Mucosa of descending colon (tissue), 3 donors: ENCODE data around the gene RNF111. TPM values are rescaled to one million over a fixed set of nuclear protein-coding genes. Genes with fewer than 3 reads are reported as not detected.

Experiments used
- ATAC-seq: fragments of 200-7000 bp; cut with Tn5 transposase; one replicate; pipeline ENCODE4 v1.9.1; 2020; ENCODE audit warnings: mild to moderate bottlenecking, moderate library complexity
- DNase-seq, 3 donors: peaks; one replicate each; pipeline ENCODE4 v3.0.0-alpha.2; 2020
- H3K36me3 ChIP-seq: fragments of 200-600 bp; one replicate; pipeline ENCODE4 v1.8.0; 2021; ENCODE audit warnings: low read depth, mild to moderate bottlenecking
- H3K4me1 ChIP-seq: fragments of 200-600 bp; one replicate; pipeline ENCODE4 v1.8.0; 2021; ENCODE audit warnings: low read depth, mild to moderate bottlenecking
- H3K4me3 ChIP-seq: fragments of 200-600 bp; one replicate; pipeline ENCODE4 v1.8.0; 2021; ENCODE audit warnings: mild to moderate bottlenecking
- H3K9me3 ChIP-seq: fragments of 200-600 bp; one replicate; pipeline ENCODE4 v1.8.0; 2021; ENCODE audit warnings: mild to moderate bottlenecking
- intact Hi-C, 2 donors: fragments of 100-400 bp; cut with DNase I in 1 of 2; cut with micrococcal nuclease in 1 of 2; formaldehyde crosslinking; loops; one replicate each; pipeline versions ENCODE4 v1.11.0 to v1.11.1; 2022; cut with DNase I, micrococcal nuclease
- total RNA-seq, 3 donors: library from RNA; stranded (reverse); fragmentation: NEBNext Ultra II Directional in 2 of 3; extraction: Animal tissue kit (Norgen Biotek cat#: 25700) in 2 of 3; gene quantifications; one replicate each; pipeline versions ENCODE4 v1.2.1 to v1.2.4, GENCODE V29; 2021 to 2023
- TF ChIP-seq, protein P1 (sequence below): fragments of 200-600 bp; IDR thresholded peaks from one replicate; pipeline ENCODE4 v1.8.0; 2022; ENCODE audit warnings: antibody characterized with exemption, mild to moderate bottlenecking
- donor health status: DM: no; HTN: no; CAD: no; lungs with moderate emphysema.
- donor health status: DM: no; HTN: no; CAD: no.
- donor health status: DM: no; HTN: yes; CAD: no.

The RNF111 gene
- total RNA-seq, 3 donors from 2014 or later = 25.7 to 39.6 (median 37.8) TPM

GRCh38 chr15:59096429-59096828 is 109.0 kb downstream of the RNF111 start:
- no peak overlapping the region for H3K4me3 ChIP-seq
- no peaks in the 10 kb centered on the region for H3K9me3 ChIP-seq
- no peak for ATAC-seq
- intact Hi-C loops = no loop called here
- H3K36me3 ChIP-seq = no peaks in the 10 kb centered on the region
- TF ChIP-seq, protein P1, sequence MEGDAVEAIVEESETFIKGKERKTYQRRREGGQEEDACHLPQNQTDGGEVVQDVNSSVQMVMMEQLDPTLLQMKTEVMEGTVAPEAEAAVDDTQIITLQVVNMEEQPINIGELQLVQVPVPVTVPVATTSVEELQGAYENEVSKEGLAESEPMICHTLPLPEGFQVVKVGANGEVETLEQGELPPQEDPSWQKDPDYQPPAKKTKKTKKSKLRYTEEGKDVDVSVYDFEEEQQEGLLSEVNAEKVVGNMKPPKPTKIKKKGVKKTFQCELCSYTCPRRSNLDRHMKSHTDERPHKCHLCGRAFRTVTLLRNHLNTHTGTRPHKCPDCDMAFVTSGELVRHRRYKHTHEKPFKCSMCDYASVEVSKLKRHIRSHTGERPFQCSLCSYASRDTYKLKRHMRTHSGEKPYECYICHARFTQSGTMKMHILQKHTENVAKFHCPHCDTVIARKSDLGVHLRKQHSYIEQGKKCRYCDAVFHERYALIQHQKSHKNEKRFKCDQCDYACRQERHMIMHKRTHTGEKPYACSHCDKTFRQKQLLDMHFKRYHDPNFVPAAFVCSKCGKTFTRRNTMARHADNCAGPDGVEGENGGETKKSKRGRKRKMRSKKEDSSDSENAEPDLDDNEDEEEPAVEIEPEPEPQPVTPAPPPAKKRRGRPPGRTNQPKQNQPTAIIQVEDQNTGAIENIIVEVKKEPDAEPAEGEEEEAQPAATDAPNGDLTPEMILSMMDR = no peak
- H3K4me1 ChIP-seq = no peaks in the 10 kb centered on the region
- no peak for DNase-seq

GRCh38 chr15:59099162-59099685 is 111.8 kb downstream of the RNF111 start:
- H3K4me1 ChIP-seq = no peaks in the 10 kb centered on the region
- no peaks in the 10 kb centered on the region for H3K36me3 ChIP-seq
- H3K9me3 ChIP-seq = no peaks in the 10 kb centered on the region
- DNase-seq (no peak), ATAC-seq (no peak)
- H3K4me3 ChIP-seq = no peak overlapping the region
- TF ChIP-seq, protein P1 = no peak
- intact Hi-C loops = no loop called here

- ATAC-seq = peak; percentile 25
- no peaks in the 10 kb centered on the region for H3K9me3 ChIP-seq
- intact Hi-C loops = no loop called here
Observed at GRCh38 chr15:59104602-59104911, 117.1 kb downstream of the RNF111 start.

DNA sequence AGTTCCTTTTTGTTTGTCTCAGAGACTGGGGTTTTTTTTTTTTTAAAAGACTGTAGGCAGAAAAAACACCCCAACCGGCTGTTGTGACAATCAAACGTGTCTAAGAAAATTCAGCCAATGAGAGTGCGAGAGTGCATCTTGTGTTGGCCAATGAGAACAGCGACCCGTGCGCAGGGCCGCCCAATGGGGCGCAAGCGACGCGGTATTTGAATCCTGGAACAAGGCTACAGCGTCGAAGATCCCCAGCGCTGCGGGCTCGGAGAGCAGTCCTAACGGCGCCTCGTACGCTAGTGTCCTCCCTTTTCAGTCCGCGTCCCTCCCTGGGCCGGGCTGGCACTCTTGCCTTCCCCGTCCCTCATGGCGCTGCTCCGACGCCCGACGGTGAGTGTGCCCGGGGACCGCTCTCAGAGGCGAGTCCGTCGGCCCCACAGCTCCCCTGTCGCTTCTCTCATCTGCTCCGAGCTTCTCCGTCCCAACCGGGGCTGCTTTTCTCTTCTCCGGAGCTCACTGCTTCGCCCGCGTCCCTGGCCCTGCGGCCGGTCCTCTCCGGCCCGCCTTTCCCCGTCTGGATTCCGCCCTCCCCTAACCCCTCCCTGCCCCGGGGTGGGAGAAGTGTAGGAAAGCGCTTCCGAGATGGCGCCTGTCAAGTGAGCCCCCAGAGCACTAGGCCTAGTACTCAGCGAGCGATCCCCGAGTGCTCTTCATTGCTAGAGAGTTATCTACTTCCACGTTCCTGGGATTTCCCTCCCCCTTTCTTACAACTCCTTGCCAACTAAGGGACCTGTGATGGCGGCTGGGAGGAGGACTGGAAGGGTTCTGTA is 117.7 kb downstream of the RNF111 start, which contains the start of gene CCNB2:
TSS of gene CCNB2 (plus strand) at position 235 of the 821 bp plus-strand sequence. CDS start at position 358, 123 bp downstream.
- intact Hi-C loops = no loop called here

More at GRCh38 chr15:59104602-59104911, 117.1 kb downstream of the RNF111 start:
- TF ChIP-seq, protein P1 = no peak
- Histone ChIP-seq H3K36me3 (no peaks in the 10 kb centered on the region), H3K4me1 (peaks cover 2% of the 10 kb centered on the region), H3K4me3 (no peak overlapping the region)
- no peak for DNase-seq

DNA sequence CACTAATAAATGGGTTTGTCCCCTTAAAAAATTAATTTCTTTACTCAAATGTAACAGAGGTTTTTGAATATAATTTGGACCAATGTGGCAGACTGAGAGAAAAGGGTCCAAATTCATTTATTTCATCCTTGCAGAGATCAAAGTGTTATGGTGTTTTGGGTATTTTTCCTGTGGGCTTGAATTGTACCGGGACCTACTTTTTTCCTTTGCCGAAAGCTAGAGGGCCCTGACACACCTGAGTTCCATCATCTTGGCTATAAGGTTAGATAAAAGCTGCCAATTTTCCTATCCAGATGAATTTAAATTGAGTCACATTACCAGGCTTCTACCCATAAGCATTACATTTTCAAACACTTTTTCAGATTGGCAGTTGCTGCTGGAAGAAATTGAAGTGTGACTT is 118.4 kb downstream of the RNF111 start:
- Histone ChIP-seq H3K4me1 (peaks cover 2% of the 10 kb centered on the region), H3K36me3 (no peaks in the 10 kb centered on the region), H3K4me3 (peak overlapping the region; percentile 54), H3K9me3 (no peaks in the 10 kb centered on the region)
- peak; percentile 26 for ATAC-seq
- intact Hi-C loops = no loop called here
- peak in 1 of 3 donors; percentile 14 for DNase-seq
- TF ChIP-seq, protein P1 = no peak

More for the DNA sequence above, 117.7 kb downstream of the RNF111 start, which contains the start of gene CCNB2:
- TF ChIP-seq, protein P1 = no peak
- H3K9me3 ChIP-seq = no peaks in the 10 kb centered on the region
- peaks cover 2% of the 10 kb centered on the region for H3K4me1 ChIP-seq
- ATAC-seq (peak; percentile 99), DNase-seq (peak; percentile 88 to 91 (median 89))
- peak within 1 kb of the TSS; percentile 54 for H3K4me3 ChIP-seq
- no peaks in the 10 kb centered on the region for H3K36me3 ChIP-seq
